ENCODE measurements around the gene LRRC32. TPM values are rescaled to one million over a fixed set of nuclear protein-coding genes. Genes with fewer than 3 reads are reported as not detected.
"Not testable (repeated sequence)": the region's sequence is repeated elsewhere in the genome, so short reads cannot be mapped to it uniquely, and the experiment has no call there.

The LRRC32 gene
- total and polyA plus RNA-seq, 2 experiments from 2014 or later: 0.42 to 0.58 TPM

GRCh38 chr11:76621868-76622267 is 48.7 kb downstream of the LRRC32 start (continued):
- TF ChIP-seq ETS1 (IDR thresholded peaks at IDR 0.05) (no peak), CREB1 (CRISPR knock-in tag; IDR thresholded peaks at IDR 0.05; ENCODE audit: low read depth) (no peak)

GRCh38 chr11:76621466-76621865 is 49.1 kb downstream of the LRRC32 start:
- DNase-seq (ENCODE audit: low spot score): no peak
- no peak overlapping the region for H3K4me2 ChIP-seq
- no peak for ATAC-seq

GRCh38 chr11:76620489-76620888 is 50.1 kb downstream of the LRRC32 start:
- Histone ChIP-seq H4K20me1 (replicated peaks; ENCODE audit: insufficient read depth) (no peaks in the 10 kb centered on the region), H3K4me1 (ENCODE audit: insufficient read depth) (no peaks in the 10 kb centered on the region), H3K9me2 (ENCODE audit: insufficient read depth) (no peaks in the 10 kb centered on the region; the same call in 1 of the 2 replicates), H3K79me2 (replicated peaks; ENCODE audit: insufficient read depth) (no peaks in the 10 kb centered on the region), H3K4me2 (no peak overlapping the region), H3F3A (replicated peaks; ENCODE audit: low read depth) (no peaks in the 10 kb centered on the region), H2AFZ (no peak overlapping the region), H3K4me3 (no peak overlapping the region), H3K27ac (ENCODE audit: low read depth) (no peak overlapping the region), H3K27me3 (ENCODE audit: insufficient read depth) (no peaks in the 10 kb centered on the region), H3K36me3 (ENCODE audit: insufficient read depth) (no peaks in the 10 kb centered on the region)
- Mint-ChIP-seq H3K27me3 (ENCODE audit: insufficient read depth, low read depth, poor library complexity) (peaks cover 11% of the 10 kb centered on the region), H3K9me3 (peaks cover 15% of the 10 kb centered on the region; the same call in 2 of the 3 replicates), H3K4me1 (peaks cover 8% of the 10 kb centered on the region; the same call in 2 of the 3 replicates), H3K27ac (no peak overlapping the region), H3K36me3 (ENCODE audit: low read depth) (peaks cover 7% of the 10 kb centered on the region; the same call in 1 of the 3 replicates), H3K4me3 (no peak overlapping the region)
- no peak for DNase-seq (ENCODE audit: low spot score)
- TF ChIP-seq EZH2phosphoT487 (IDR thresholded peaks at IDR 0.05; ENCODE audit: unreplicated experiment): no peak
- TF ChIP-seq STAT1 (IDR thresholded peaks at IDR 0.05; ENCODE audit: unreplicated experiment): no peak
- no peak for TF ChIP-seq ETS1 (IDR thresholded peaks at IDR 0.05)
- ATAC-seq: no peak

More at GRCh38 chr11:76621466-76621865, 49.1 kb downstream of the LRRC32 start:
- TF ChIP-seq JUNB (IDR thresholded peaks at IDR 0.05; ENCODE audit: unreplicated experiment): no peak
- no peak for TF ChIP-seq EZH2 (IDR thresholded peaks at IDR 0.05; ENCODE audit: low read depth, unreplicated experiment)
- Histone ChIP-seq H3K9me2 (ENCODE audit: insufficient read depth) (no peaks in the 10 kb centered on the region; the same call in 1 of the 2 replicates), H3K4me1 (ENCODE audit: insufficient read depth) (no peaks in the 10 kb centered on the region), H3K27ac (ENCODE audit: low read depth) (no peak overlapping the region), H2AFZ (no peak overlapping the region), H3K36me3 (ENCODE audit: insufficient read depth) (no peaks in the 10 kb centered on the region), H3F3A (replicated peaks; ENCODE audit: low read depth) (no peaks in the 10 kb centered on the region), H3K27me3 (ENCODE audit: insufficient read depth) (no peaks in the 10 kb centered on the region), H4K20me1 (replicated peaks; ENCODE audit: insufficient read depth) (no peaks in the 10 kb centered on the region), H3K4me3 (no peak overlapping the region), H3K79me2 (replicated peaks; ENCODE audit: insufficient read depth) (no peaks in the 10 kb centered on the region)
- Mint-ChIP-seq H3K27me3 (ENCODE audit: insufficient read depth, low read depth, poor library complexity) (peaks cover 11% of the 10 kb centered on the region), H3K4me1 (peaks cover 8% of the 10 kb centered on the region; the same call in 2 of the 3 replicates), H3K27ac (no peak overlapping the region), H3K9me3 (peaks cover 17% of the 10 kb centered on the region; the same call in 2 of the 3 replicates), H3K36me3 (ENCODE audit: low read depth) (peaks cover 7% of the 10 kb centered on the region; the same call in 1 of the 3 replicates), H3K4me3 (no peak overlapping the region)

- H3F3A ChIP-seq (replicated peaks; ENCODE audit: low read depth); H3K4me3 Mint-ChIP-seq; ATAC-seq; H3K36me3 ChIP-seq (ENCODE audit: insufficient read depth); H3K4me3 ChIP-seq; H3K27ac Mint-ChIP-seq; H3K4me2 ChIP-seq; H3K27me3 ChIP-seq (ENCODE audit: insufficient read depth); H3K27ac ChIP-seq (ENCODE audit: low read depth); H2AFZ ChIP-seq; H3K4me1 Mint-ChIP-seq; H3K79me2 ChIP-seq (replicated peaks; ENCODE audit: insufficient read depth); H3K4me1 ChIP-seq (ENCODE audit: insufficient read depth); H3K9me2 ChIP-seq (ENCODE audit: insufficient read depth); H3K36me3 Mint-ChIP-seq (ENCODE audit: low read depth); H4K20me1 ChIP-seq (replicated peaks; ENCODE audit: insufficient read depth); DNase-seq (ENCODE audit: low spot score): not testable (repeated sequence)
- Mint-ChIP-seq H3K27me3 (ENCODE audit: insufficient read depth, low read depth, poor library complexity) (peaks cover 15% of the 10 kb centered on the region), H3K9me3 (peaks cover 13% of the 10 kb centered on the region; the same call in 2 of the 3 replicates)
Measured at GRCh38 chr11:76619801-76620200, 50.7 kb downstream of the LRRC32 start.
